AG04450 (cell line): Measurements from ENCODE around the gene PTX4. TPM values are rescaled to one million over a fixed set of nuclear protein-coding genes. Genes with fewer than 3 reads are reported as not detected.

Experiments used
- CTCF ChIA-PET: fragments of 300-600, 350-600 bp; formaldehyde crosslinking; extraction: SDS; loops from one replicate; lab custom pipeline; 2022; ENCODE audit warnings: antibody characterized with exemption, inconsistent platforms; lab: Charles Lee
- POLR2A ChIA-PET: fragments of 350-600 bp; formaldehyde crosslinking; extraction: SDS; loops from one replicate; lab custom pipeline; 2021; ENCODE audit warnings: antibody characterized with exemption, inconsistent platforms; lab: Yijun Ruan, JAX
- DNase-seq: peaks from one replicate; pipeline ENCODE4 v3.0.0-alpha.2; 2011; ENCODE audit warnings: low read depth, low spot score
- H3K27ac ChIP-seq: one replicate; pipeline ENCODE4 v1.5.1; 2012; ENCODE audit warnings: low read depth, low read length, control low read depth
- H3K27me3 ChIP-seq: one replicate; pipeline ENCODE4 v1.6.0; 2012; ENCODE audit warnings: low read length; ENCODE audit not compliant: control insufficient read depth, insufficient read depth
- H3K4me3 ChIP-seq: 2 replicates; pipeline ENCODE4 v1.5.1; 2011; ENCODE audit warnings: mild to moderate bottlenecking, low read depth, low read length, control low read depth
- H3K9me3 ChIP-seq: 2 replicates; pipeline ENCODE4 v1.5.1; 2012; ENCODE audit warnings: low read length; ENCODE audit not compliant: control insufficient read depth, insufficient read depth
- CTCF ChIP-seq: IDR thresholded peaks from 2 replicates; pipeline ENCODE4 v1.5.1; 2011; ENCODE audit warnings: low read depth, low read length, control low read depth, inconsistent platforms
- polyA plus RNA-seq: library from polyadenylated mRNA; depleted of rRNA; stranded (reverse); fragments of >200 nt; gene quantifications from 2 replicates; pipeline ENCODE4 v1.2.3, GENCODE V29; 2011

Gene PTX4
- polyA plus RNA-seq, 1 experiment = not detected

- no peak for DNase-seq
- CTCF ChIA-PET = no interaction called here
- POLR2A ChIA-PET = no interaction called here
- H3K27ac ChIP-seq = no peak overlapping the region
- TF ChIP-seq CTCF = no peak
- H3K27me3 ChIP-seq = no peaks in the 10 kb centered on the region
- peaks cover 19% of the 10 kb centered on the region for H3K9me3 ChIP-seq
- H3K4me3 ChIP-seq = no peak overlapping the region
Observed at GRCh38 chr16:1514507-1514906, 25.8 kb upstream of the PTX4 start.

- CTCF ChIA-PET = no interaction called here
- DNase-seq = no peak
- TF ChIP-seq CTCF = no peak
- Histone ChIP-seq H3K4me3 (no peak overlapping the region), H3K27ac (no peak overlapping the region), H3K27me3 (no peaks in the 10 kb centered on the region), H3K9me3 (peaks cover 19% of the 10 kb centered on the region)
- POLR2A ChIA-PET = no interaction called here
Observed at GRCh38 chr16:1512774-1513173, 24.0 kb upstream of the PTX4 start.

- POLR2A ChIA-PET = interaction anchor here (0.6 to 0.7 kb wide), 2 partner anchors 16 to 291 kb away, joined by 3 to 6 read pairs; no protein-coding TSS in a partner anchor
- no peak for DNase-seq
- Histone ChIP-seq H3K4me3 (no peak overlapping the region), H3K27ac (no peak overlapping the region), H3K27me3 (no peaks in the 10 kb centered on the region), H3K9me3 (peaks cover 19% of the 10 kb centered on the region)
- TF ChIP-seq CTCF = no peak
- CTCF ChIA-PET = no interaction called here
Observed at GRCh38 chr16:1511662-1512569, 23.2 kb upstream of the PTX4 start.

- CTCF ChIA-PET = no interaction called here
- Histone ChIP-seq H3K27ac (no peak overlapping the region), H3K27me3 (no peaks in the 10 kb centered on the region), H3K9me3 (peaks cover 19% of the 10 kb centered on the region), H3K4me3 (no peak overlapping the region)
- DNase-seq = no peak
- POLR2A ChIA-PET = interaction anchor here (0.7 kb wide), 1 partner anchor 17 kb away, joined by 3 read pairs; no protein-coding TSS in a partner anchor
- TF ChIP-seq CTCF = no peak
Observed at GRCh38 chr16:1510941-1511351, 22.2 kb upstream of the PTX4 start.

- TF ChIP-seq CTCF = no peak
- H3K27ac ChIP-seq = no peak overlapping the region
- H3K27me3 ChIP-seq = no peaks in the 10 kb centered on the region
- no peak overlapping the region for H3K4me3 ChIP-seq
- CTCF ChIA-PET = no interaction called here
- DNase-seq = no peak
- peaks cover 19% of the 10 kb centered on the region for H3K9me3 ChIP-seq
- POLR2A ChIA-PET = no interaction called here
Observed at GRCh38 chr16:1510272-1510671, 21.5 kb upstream of the PTX4 start.
